ENCODE data around the gene EZH1.
"Not testable (repeated sequence)": the region's sequence is repeated elsewhere in the genome, so short reads cannot be mapped to it uniquely, and the experiment has no call there.

The EZH1 gene

GRCh38 chr17:42680331-42680808 is 64.5 kb downstream of the EZH1 start:
- no peak for DNase-seq

GRCh38 chr17:42679492-42680330 is 65.1 kb downstream of the EZH1 start:
- peak; percentile 81 for DNase-seq

GRCh38 chr17:42678951-42679491 is 65.8 kb downstream of the EZH1 start:
- peak; percentile 46 for DNase-seq

- peak; percentile 89 for DNase-seq
Observed at GRCh38 chr17:42677921-42678781, 66.7 kb downstream of the EZH1 start.

- DNase-seq: peak; percentile 100
Observed at GRCh38 chr17:42677012-42677857, 67.6 kb downstream of the EZH1 start.

- no peak for DNase-seq
Observed at GRCh38 chr17:42676424-42677011, 68.3 kb downstream of the EZH1 start, which contains the start of gene PLEKHH3. PLEKHH3 (minus strand) TSS chr17:42676994; CDS start chr17:42676563, 431 bp downstream.

- no peak for DNase-seq
Observed at GRCh38 chr17:42675965-42676423, 68.8 kb downstream of the EZH1 start.

- no peak for DNase-seq
Observed at GRCh38 chr17:42675348-42675964, 69.4 kb downstream of the EZH1 start.

GRCh38 chr17:42674755-42675347 is 70.0 kb downstream of the EZH1 start:
- peak; percentile 43 for DNase-seq

GRCh38 chr17:42673885-42674754 is 70.7 kb downstream of the EZH1 start:
- peak; percentile 79 for DNase-seq

GRCh38 chr17:42673266-42673884 is 71.5 kb downstream of the EZH1 start:
- DNase-seq: no peak

GRCh38 chr17:42672038-42672437 is 72.8 kb downstream of the EZH1 start:
- DNase-seq: no peak

- DNase-seq: no peak
Observed at GRCh38 chr17:42670789-42671657, 73.8 kb downstream of the EZH1 start.

- no peak for DNase-seq
Observed at GRCh38 chr17:42669977-42670788, 74.7 kb downstream of the EZH1 start.

GRCh38 chr17:42669705-42669976 is 75.2 kb downstream of the EZH1 start:
- no peak for DNase-seq

GRCh38 chr17:42667088-42667951 is 77.5 kb downstream of the EZH1 start:
- DNase-seq: peak; percentile 90

GRCh38 chr17:42666126-42666525 is 78.7 kb downstream of the EZH1 start:
- DNase-seq: not testable (repeated sequence)

Data from hematopoietic multipotent progenitor cell treated with erythropoietin and hydrocortisone succinate and interleukin-3 and kit ligand, for 8 days (in vitro differentiated cells).